Muscle of arm (tissue), 14 donors: ENCODE results near the gene TNFAIP8L2. TPM values are rescaled to one million over a fixed set of nuclear protein-coding genes. Genes with fewer than 3 reads are reported as not detected.

ENCODE experiments used
- DNase-seq: peaks from one replicate; pipeline ENCODE4 v3.0.0-alpha.2; 2013
- long read RNA-seq, 11 donors: transcript quantifications; one replicate each; lab custom pipeline, GENCODE V29; 2026
- polyA plus RNA-seq, 12 donors: library from polyadenylated mRNA; unstranded; fragments of 120-200 nt; gene quantifications; one replicate each; pipeline ENCODE4 v1.2.1, GENCODE V29; 2013; ENCODE audit not compliant: insufficient read length in 12 of 12

Gene TNFAIP8L2
- polyA plus RNA-seq: 1 to 10 TPM in 10 of 12 donors, not detected in 2; 1.1 to 4.5 (median 1.8) TPM
- long read RNA-seq, donor 1, partial matches to known transcripts: 26 of 27 reads
- long read RNA-seq, donor 1, other reads (novel, unspliced or antisense): 0 of 27 reads
- long read RNA-seq, donor 2, partial matches to known transcripts: 0 of 1 reads
- long read RNA-seq, donor 2, other reads (novel, unspliced or antisense): 0 of 1 reads
- long read RNA-seq, donor 3: 0 reads
- long read RNA-seq, donor 4: 0 reads
- long read RNA-seq, donor 5, partial matches to known transcripts: 0 of 1 reads
- long read RNA-seq, donor 5, other reads (novel, unspliced or antisense): 0 of 1 reads
- long read RNA-seq, donor 6: 0 reads
- long read RNA-seq, donor 7: 0 reads
- long read RNA-seq, donor 8: 0 reads
- long read RNA-seq, donor 9: 0 reads
- long read RNA-seq, donor 10: 0 reads
- long read RNA-seq, donor 11, partial matches to known transcripts: 0 of 1 reads
- long read RNA-seq, donor 11, other reads (novel, unspliced or antisense): 0 of 1 reads

DNA sequence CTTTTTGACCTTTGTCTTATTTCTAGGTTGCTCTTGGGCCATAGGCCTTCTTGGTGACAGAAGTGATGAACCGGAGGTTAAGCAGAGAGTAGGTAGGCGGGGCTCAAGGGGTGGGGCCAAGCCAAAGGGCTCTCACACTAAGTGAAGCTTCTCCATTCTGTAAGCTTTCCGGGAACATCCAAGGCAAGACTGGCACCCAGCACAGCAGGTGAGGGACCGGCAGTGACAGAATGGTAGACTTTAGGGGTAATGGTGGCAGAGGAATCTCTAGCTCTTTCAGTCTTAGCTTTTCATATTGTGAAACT, at the start of gene TNFAIP8L2:
TNFAIP8L2 (plus strand) TSS at position 135 of the 305 bp plus-strand sequence. CDS start 2,049 bp downstream, outside the sequence.
- no peak for DNase-seq

GRCh38 chr1:151106894-151107293, 49.6 kb upstream of the TNFAIP8L2 start:
- no peak for DNase-seq

DNA sequence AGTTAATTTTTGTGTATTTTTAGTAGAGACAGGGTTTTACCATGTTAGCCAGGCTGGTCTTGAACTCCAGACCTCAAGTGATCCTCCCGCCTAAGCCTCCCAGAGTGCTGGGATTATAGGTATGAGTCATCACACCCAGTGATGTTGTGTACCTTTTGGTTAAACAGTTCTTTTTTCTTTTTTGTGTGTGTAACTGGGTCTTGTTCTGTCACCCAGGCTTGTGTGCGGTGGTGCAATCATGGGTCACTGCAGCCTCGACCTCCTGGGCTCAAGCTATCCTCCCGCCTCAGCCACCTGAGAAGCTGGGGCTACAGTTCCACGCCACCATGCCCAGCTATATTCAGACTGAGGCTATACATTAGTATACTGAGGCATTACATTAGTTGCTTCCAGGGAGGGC, 48.1 kb upstream of the TNFAIP8L2 start:
- DNase-seq: no peak

DNA sequence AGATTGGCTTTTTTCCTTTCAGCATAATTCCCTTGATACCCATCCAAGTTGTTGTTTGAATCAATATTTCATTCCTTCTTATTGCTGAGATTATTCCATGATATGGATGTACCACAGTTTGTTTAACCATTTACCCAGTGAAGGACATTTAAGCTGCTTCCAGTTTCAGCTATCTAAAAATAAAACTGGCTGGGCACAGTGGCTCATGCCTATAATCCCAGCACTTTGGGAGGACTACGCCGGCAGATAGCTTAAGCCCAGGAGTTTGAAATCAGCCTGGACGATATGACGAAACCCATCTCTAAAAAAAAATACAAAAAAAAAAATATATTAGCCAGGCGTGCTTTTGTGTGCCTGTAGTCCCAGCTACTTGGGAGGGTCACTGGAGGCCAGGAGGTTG, 42.6 kb upstream of the TNFAIP8L2 start:
- no peak for DNase-seq

DNA sequence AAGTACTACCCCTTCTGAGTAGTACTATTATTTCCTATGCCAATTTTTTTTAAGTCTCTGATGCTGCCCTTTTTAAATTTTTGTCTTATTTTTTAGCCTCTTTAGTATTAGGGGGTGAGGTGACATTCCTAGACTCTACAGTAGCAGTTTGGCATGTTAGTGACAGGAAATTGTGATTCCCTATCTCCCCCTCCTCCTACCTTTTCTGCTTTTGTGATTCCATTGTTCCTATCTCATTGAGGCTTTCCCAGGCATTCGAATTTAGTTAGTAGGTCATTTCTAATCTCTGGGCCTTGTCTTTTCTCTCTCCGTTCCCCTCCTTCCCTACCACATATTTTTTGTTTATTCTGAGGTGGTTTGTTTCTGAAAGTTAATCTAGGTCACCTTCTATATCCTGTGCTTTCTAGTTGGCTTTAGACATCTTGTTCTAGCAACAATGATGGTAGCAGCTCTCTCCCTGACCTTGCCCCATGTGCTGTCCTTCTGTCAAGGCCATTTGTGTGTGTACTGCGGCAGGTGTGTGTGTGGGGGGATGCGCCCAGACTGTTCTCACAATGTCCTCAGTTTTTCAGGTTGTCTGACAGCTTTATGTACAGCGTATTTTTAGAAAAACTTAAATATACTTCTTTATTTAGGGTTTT, 31.6 kb upstream of the TNFAIP8L2 start:
- no peak for DNase-seq

GRCh38 chr1:151128800-151129199, 27.6 kb upstream of the TNFAIP8L2 start:
- no peak for DNase-seq

GRCh38 chr1:151130987-151131586, 25.4 kb upstream of the TNFAIP8L2 start:
- peak; percentile 88 for DNase-seq

GRCh38 chr1:151131701-151132334, 24.6 kb upstream of the TNFAIP8L2 start:
- peak; percentile 36 for DNase-seq

DNA sequence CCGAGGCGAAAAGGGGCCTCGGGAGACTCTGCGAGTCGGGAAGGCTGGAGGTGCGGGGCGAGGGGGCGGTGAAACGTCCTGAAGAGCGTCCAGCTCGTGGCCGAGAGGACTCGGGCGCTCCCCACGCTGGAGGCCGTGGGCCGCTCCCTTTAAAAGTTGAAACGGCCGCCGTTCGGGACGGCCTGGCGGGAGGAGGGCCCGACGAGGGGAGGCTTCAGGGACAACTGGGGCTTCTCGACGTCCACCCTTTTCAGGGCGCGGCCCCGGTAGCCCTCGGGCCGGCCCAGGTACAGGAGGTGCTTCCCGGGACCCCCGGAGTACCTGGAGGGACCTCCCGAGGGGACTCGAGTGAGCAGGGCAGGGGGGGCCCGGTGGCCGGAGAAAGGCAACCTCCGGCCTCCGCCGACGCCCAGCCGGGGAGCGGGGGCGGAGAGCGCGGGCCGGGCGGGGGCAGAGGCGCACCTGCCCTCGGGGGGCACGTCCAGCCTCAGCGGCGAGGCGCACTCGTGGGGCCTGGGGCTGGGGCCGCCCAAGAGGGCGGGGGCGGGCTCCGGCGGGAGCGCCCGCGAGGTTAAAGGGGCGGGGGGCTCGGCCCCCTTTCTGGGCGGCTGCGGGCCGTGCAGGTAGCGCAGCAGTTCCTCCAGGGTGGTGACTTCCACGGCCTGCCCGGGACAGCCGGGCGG, 24.0 kb upstream of the TNFAIP8L2 start:
- no peak for DNase-seq

GRCh38 chr1:151133018-151133806, 23.2 kb upstream of the TNFAIP8L2 start:
- no peak for DNase-seq

DNA sequence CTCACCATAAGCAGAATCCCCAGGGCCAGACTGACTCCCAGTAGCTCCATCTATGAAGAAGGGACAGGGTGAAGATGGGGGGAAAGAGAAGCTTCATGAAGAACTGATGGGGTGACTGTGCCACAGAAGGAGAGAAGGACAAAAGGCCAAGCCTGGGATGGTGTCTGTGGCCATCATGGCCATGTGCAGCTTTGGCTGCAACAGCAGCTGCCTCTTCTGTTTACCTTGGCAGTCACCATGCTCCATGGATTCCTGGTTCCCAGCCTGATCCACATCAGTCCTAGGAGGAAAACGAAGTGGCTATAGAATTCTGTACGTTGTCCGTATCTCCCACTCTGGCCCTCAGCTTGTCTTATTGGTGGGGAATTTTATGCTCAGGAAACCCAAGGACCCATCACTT, 22.1 kb upstream of the TNFAIP8L2 start:
- no peak for DNase-seq

GRCh38 chr1:151134991-151135390, 21.5 kb upstream of the TNFAIP8L2 start:
- no peak for DNase-seq

GRCh38 chr1:151135433-151136385, 20.7 kb upstream of the TNFAIP8L2 start:
- DNase-seq: no peak

DNA sequence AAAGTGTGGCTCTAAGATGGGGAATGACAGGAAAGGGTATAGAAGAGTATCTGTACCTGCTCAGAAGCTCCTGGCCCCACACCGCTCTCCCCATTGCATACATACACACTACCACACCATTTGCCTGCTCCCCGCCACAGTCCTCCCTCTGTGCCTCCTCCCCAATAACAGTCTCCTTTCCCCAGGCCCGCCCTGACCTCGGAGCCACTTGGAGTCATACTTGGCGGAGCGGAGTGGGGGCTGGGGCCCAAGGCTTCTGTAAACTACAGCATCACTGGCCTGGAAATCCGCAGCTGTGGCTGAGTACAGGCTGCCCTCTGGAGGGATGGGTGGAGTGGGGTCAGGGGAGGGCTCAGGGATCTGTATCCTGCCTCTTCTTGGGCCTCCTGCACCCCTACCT, 18.7 kb upstream of the TNFAIP8L2 start:
- no peak for DNase-seq

GRCh38 chr1:151142411-151143056, 13.9 kb upstream of the TNFAIP8L2 start:
- DNase-seq: no peak

GRCh38 chr1:151143057-151143435, 13.4 kb upstream of the TNFAIP8L2 start:
- no peak for DNase-seq

DNA sequence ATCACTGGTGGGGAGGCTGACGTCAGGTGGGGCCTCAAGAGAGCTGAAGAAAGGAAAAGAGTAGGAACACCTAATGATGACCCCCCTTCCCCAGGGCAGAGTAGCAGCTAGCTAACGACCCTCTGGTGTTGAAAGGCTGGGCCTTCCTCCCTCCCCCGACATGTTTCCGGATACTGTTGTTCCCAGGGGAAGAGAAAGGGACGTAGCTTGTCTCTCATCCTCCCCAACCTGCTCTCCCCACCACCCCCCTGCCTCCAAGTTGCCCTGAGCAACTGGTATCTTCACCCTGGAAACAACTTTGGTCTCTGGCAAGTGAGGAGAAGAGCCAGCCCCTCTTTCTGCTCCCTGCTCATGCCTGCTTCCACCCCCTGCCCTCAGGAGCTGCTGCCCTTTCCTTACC, 12.5 kb upstream of the TNFAIP8L2 start:
- DNase-seq: no peak

GRCh38 chr1:151144474-151145303, 11.8 kb upstream of the TNFAIP8L2 start:
- DNase-seq: peak; percentile 64
